Erythroblast (primary cell): ENCODE data around the gene TCEA3.

Experiments used
- GATA1 ChIP-seq: IDR thresholded peaks from 2 replicates; pipeline ENCODE4 v1.6.1; 2011; ENCODE audit warnings: low read depth, mild to moderate bottlenecking, control low read depth, low read length, moderate library complexity
- POLR2A ChIP-seq: IDR thresholded peaks from 2 replicates; pipeline ENCODE4 v1.6.1; 2011; ENCODE audit warnings: mild to moderate bottlenecking, low read length

DNA sequence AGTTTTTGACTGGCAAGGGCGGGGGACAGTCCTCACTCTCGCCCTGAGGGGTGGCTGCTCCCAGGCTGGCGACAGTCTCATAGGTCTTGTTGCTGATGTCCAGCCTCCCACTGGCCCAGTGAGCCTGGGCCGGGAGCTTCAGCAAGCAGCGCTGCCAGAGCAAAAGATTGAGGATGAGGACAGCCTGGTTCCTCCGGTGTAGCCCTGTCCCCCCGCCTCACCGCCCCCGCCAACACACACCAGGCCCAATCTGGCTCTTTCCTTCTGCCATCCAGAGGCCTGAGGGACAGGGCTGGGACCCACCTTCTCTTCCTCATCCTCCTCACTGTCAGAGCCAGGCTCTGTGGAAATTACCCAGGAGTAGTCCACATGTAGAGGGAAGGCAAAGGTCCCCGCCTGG is 8.6 kb upstream of the TCEA3 start:
- TF ChIP-seq POLR2A: no peak
- TF ChIP-seq GATA1: no peak
